ENCODE data around the gene KIF3C. TPM values are rescaled to one million over a fixed set of nuclear protein-coding genes. Genes with fewer than 3 reads are reported as not detected.

The KIF3C gene
- total RNA-seq, 1 donor from 2014 or later: 29.7 TPM

DNA sequence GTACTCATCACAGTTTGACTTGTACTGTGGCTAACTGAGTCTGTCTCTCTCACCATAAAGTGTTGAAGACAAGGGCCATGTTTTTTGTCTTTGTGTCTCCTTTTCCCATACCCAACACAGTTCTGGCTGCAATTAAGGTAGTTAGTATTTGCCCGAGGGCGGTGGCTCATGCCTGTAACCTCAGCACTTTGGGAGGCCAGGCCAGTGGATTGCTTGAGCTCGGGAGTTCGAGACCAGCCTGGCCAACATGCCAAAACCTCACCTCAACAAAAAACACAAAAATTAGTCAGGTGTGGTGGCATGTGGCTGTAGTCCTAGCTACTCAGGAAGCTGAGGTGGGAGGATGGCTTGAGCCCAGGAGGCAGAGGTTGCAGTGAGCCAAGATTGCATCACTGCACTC lies 6.9 kb upstream of the KIF3C start:
- H3K36me3 Mint-ChIP-seq (ENCODE audit: unreplicated experiment): no peaks in the 10 kb centered on the region
- H3K9me3 Mint-ChIP-seq (ENCODE audit: unreplicated experiment): no peaks in the 10 kb centered on the region
- peaks cover 13% of the 10 kb centered on the region for H3K27me3 Mint-ChIP-seq (ENCODE audit: unreplicated experiment)
- no peak for DNase-seq (ENCODE audit: extremely low spot score, unreplicated experiment)
- H3K4me3 Mint-ChIP-seq (ENCODE audit: unreplicated experiment): no peak overlapping the region
- TF ChIP-seq, protein P1, sequence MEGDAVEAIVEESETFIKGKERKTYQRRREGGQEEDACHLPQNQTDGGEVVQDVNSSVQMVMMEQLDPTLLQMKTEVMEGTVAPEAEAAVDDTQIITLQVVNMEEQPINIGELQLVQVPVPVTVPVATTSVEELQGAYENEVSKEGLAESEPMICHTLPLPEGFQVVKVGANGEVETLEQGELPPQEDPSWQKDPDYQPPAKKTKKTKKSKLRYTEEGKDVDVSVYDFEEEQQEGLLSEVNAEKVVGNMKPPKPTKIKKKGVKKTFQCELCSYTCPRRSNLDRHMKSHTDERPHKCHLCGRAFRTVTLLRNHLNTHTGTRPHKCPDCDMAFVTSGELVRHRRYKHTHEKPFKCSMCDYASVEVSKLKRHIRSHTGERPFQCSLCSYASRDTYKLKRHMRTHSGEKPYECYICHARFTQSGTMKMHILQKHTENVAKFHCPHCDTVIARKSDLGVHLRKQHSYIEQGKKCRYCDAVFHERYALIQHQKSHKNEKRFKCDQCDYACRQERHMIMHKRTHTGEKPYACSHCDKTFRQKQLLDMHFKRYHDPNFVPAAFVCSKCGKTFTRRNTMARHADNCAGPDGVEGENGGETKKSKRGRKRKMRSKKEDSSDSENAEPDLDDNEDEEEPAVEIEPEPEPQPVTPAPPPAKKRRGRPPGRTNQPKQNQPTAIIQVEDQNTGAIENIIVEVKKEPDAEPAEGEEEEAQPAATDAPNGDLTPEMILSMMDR (IDR thresholded peaks at IDR 0.05): no peak
- H3K27ac Mint-ChIP-seq (ENCODE audit: unreplicated experiment): no peak overlapping the region
- peaks cover 5% of the 10 kb centered on the region for H3K4me1 Mint-ChIP-seq (ENCODE audit: unreplicated experiment)

GRCh38 chr2:25988134-25988533 lies 5.8 kb upstream of the KIF3C start:
- H3K27ac Mint-ChIP-seq (ENCODE audit: unreplicated experiment): no peak overlapping the region
- DNase-seq (ENCODE audit: extremely low spot score, unreplicated experiment): no peak
- H3K4me3 Mint-ChIP-seq (ENCODE audit: unreplicated experiment): no peak overlapping the region
- H3K9me3 Mint-ChIP-seq (ENCODE audit: unreplicated experiment): no peaks in the 10 kb centered on the region
- H3K27me3 Mint-ChIP-seq (ENCODE audit: unreplicated experiment): peaks cover 10% of the 10 kb centered on the region
- TF ChIP-seq, protein P1 (IDR thresholded peaks at IDR 0.05): no peak
- H3K36me3 Mint-ChIP-seq (ENCODE audit: unreplicated experiment): no peaks in the 10 kb centered on the region
- H3K4me1 Mint-ChIP-seq (ENCODE audit: unreplicated experiment): peaks cover 5% of the 10 kb centered on the region

- Mint-ChIP-seq H3K27ac (ENCODE audit: unreplicated experiment) (no peak overlapping the region), H3K4me1 (ENCODE audit: unreplicated experiment) (peaks cover 27% of the 10 kb centered on the region), H3K27me3 (ENCODE audit: unreplicated experiment) (peaks cover 2% of the 10 kb centered on the region), H3K9me3 (ENCODE audit: unreplicated experiment) (no peaks in the 10 kb centered on the region), H3K36me3 (ENCODE audit: unreplicated experiment) (no peaks in the 10 kb centered on the region), H3K4me3 (ENCODE audit: unreplicated experiment) (no peak overlapping the region)
- TF ChIP-seq, protein P1 (IDR thresholded peaks at IDR 0.05): no peak
- no peak for DNase-seq (ENCODE audit: extremely low spot score, unreplicated experiment)
Observed at GRCh38 chr2:25983735-25984134, 1.4 kb upstream of the KIF3C start.

GRCh38 chr2:25982968-25983280 lies 627 bp upstream of the KIF3C start:
- TF ChIP-seq, protein P1 (IDR thresholded peaks at IDR 0.05): no peak
- H3K36me3 Mint-ChIP-seq (ENCODE audit: unreplicated experiment): peaks cover under 1% of the 10 kb centered on the region
- H3K27me3 Mint-ChIP-seq (ENCODE audit: unreplicated experiment): no peaks in the 10 kb centered on the region
- DNase-seq (ENCODE audit: extremely low spot score, unreplicated experiment): no peak
- H3K9me3 Mint-ChIP-seq (ENCODE audit: unreplicated experiment): no peaks in the 10 kb centered on the region
- H3K4me1 Mint-ChIP-seq (ENCODE audit: unreplicated experiment): peaks cover 35% of the 10 kb centered on the region
- no peak overlapping the region for H3K27ac Mint-ChIP-seq (ENCODE audit: unreplicated experiment)
- peak overlapping the region; percentile 71 for H3K4me3 Mint-ChIP-seq (ENCODE audit: unreplicated experiment)

DNA sequence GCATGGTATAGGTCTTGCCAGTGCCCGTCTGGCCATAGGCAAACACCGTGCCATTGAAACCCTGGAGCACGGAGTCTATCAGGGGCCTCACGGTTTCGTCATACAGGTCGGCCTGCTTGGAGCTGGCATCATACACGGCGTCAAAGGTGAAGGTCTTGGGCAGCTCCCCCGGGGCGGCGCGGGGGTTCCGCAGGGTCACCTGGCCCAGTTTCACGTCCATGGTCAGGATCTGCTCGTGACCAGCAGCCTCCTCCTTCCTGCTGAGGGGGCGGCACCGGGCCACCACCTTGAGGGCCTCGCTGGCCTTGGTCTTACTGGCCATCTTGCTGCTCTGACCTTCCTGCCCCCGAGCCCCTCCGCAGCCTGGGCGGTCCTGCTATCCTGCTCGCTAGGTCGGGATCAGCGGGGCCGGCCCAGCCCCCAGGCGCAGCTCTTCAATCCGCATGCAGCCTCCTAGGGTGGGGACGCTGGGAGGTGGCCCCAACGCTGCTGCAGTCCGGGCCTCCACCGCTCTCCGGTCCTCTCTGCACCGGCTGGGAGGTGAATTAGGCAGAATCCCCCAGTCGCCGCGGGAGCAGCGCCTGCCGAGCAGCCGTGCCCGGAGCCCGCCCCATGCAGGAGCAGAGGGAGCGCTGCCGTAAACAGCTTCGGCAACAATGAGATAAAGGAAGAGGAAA lies 563 bp downstream of the KIF3C start:
- no peak for DNase-seq (ENCODE audit: extremely low spot score, unreplicated experiment)
- no peaks in the 10 kb centered on the region for H3K9me3 Mint-ChIP-seq (ENCODE audit: unreplicated experiment)
- H3K36me3 Mint-ChIP-seq (ENCODE audit: unreplicated experiment): peaks cover 4% of the 10 kb centered on the region
- TF ChIP-seq, protein P1 (IDR thresholded peaks at IDR 0.05): no peak
- H3K4me3 Mint-ChIP-seq (ENCODE audit: unreplicated experiment): peak overlapping the region; percentile 85
- H3K27me3 Mint-ChIP-seq (ENCODE audit: unreplicated experiment): no peaks in the 10 kb centered on the region
- peaks cover 46% of the 10 kb centered on the region for H3K4me1 Mint-ChIP-seq (ENCODE audit: unreplicated experiment)
- H3K27ac Mint-ChIP-seq (ENCODE audit: unreplicated experiment): peak overlapping the region; percentile 57
